A673 (cell line): ENCODE results near the gene PEX7. TPM values are rescaled to one million over a fixed set of nuclear protein-coding genes. Genes with fewer than 3 reads are reported as not detected.

Experiments
- BruUV-seq: library from RNA; stranded (reverse); fragments of 400-500 nt; replicated peaks from 2 replicates; lab custom pipeline; 2021; lab: Mats Ljungman, UMichigan
- CTCF ChIA-PET: fragments of 300-600 bp; sonication (Branson Sonifier 250); formaldehyde crosslinking; loops from one replicate; lab custom pipeline; 2022; ENCODE audit warnings: antibody characterized with exemption; lab: Charles Lee
- POLR2A ChIA-PET: fragments of 300-600 bp; sonication (Branson Sonifier 250); formaldehyde crosslinking; loops from one replicate; lab custom pipeline; 2022; ENCODE audit warnings: antibody characterized with exemption; ENCODE audit not compliant: low non-redundant PET; lab: Charles Lee
- DNase-seq: peaks from one replicate; pipeline ENCODE4 v3.0.0-alpha.2; 2015; ENCODE audit warnings: low spot score
- H3K27ac ChIP-seq: fragments of 200-600 bp; sonication (generic); 2 replicates; pipeline ENCODE4 v1.5.1; 2016; ENCODE audit warnings: mixed run types, low read depth, mild to moderate bottlenecking, mixed read lengths, antibody characterized with exemption, low read length; ENCODE audit not compliant: poor library complexity, severe bottlenecking
- H3K27me3 ChIP-seq: fragments of 200-600 bp; sonication (generic); replicated peaks from 2 replicates; pipeline ENCODE4 v1.6.1; 2017; ENCODE audit warnings: mixed run types, low read depth, mild to moderate bottlenecking, mixed read lengths, antibody characterized with exemption, low read length; ENCODE audit not compliant: insufficient read depth, poor library complexity
- H3K36me3 ChIP-seq: fragments of 200-600 bp; sonication (generic); 2 replicates; pipeline ENCODE4 v1.6.1; 2016; ENCODE audit warnings: mixed run types, mild to moderate bottlenecking, mixed read lengths, antibody characterized with exemption, low read length; ENCODE audit not compliant: insufficient read depth, poor library complexity, severe bottlenecking
- H3K4me1 ChIP-seq: fragments of 200-600 bp; sonication (generic); 2 replicates; pipeline ENCODE4 v1.6.1; 2017; ENCODE audit warnings: mixed run types, mild to moderate bottlenecking, mixed read lengths, antibody characterized with exemption, low read length; ENCODE audit not compliant: insufficient read depth, poor library complexity, severe bottlenecking
- H3K4me3 ChIP-seq: fragments of 200-600 bp; sonication (generic); 2 replicates; pipeline ENCODE4 v1.5.1; 2016; ENCODE audit warnings: low read depth, mixed run types, mild to moderate bottlenecking, mixed read lengths, low read length; ENCODE audit not compliant: poor library complexity, severe bottlenecking
- H3K9me3 ChIP-seq: fragments of 200-600 bp; sonication (generic); 2 replicates; pipeline ENCODE4 v1.6.1; 2016; ENCODE audit warnings: mixed run types, low read depth, mild to moderate bottlenecking, mixed read lengths, antibody characterized with exemption, low read length; ENCODE audit not compliant: poor library complexity, severe bottlenecking
- EZH2 ChIP-seq: fragments of 200-600 bp; sonication (generic); IDR thresholded peaks from 2 replicates; pipeline ENCODE4 v1.6.1; 2017; ENCODE audit warnings: borderline replicate concordance, low read depth, mild to moderate bottlenecking, mixed read lengths, antibody characterized with exemption, low read length; ENCODE audit not compliant: poor library complexity, severe bottlenecking
- intact Hi-C: fragments of 100-400 bp; cut with micrococcal nuclease; formaldehyde crosslinking; loops from one replicate; pipeline ENCODE4 v1.10.0; 2022; ENCODE audit not compliant: unreplicated experiment
- total RNA-seq: library from RNA; stranded (reverse); gene quantifications from 2 replicates; pipeline ENCODE4 v1.2.3, GENCODE V29; 2021
- TF ChIP-seq, protein P1 (sequence below): fragments of 300-800, 200-600 bp; sonication (generic); conservative IDR thresholded peaks from 2 replicates; pipeline ENCODE4 v1.5.1; 2017; ENCODE audit warnings: low read depth, mild to moderate bottlenecking, antibody characterized with exemption, low read length, moderate library complexity, mixed read lengths

Gene PEX7
- total RNA-seq, 1 experiment from 2014 or later: 6.2 TPM

DNA sequence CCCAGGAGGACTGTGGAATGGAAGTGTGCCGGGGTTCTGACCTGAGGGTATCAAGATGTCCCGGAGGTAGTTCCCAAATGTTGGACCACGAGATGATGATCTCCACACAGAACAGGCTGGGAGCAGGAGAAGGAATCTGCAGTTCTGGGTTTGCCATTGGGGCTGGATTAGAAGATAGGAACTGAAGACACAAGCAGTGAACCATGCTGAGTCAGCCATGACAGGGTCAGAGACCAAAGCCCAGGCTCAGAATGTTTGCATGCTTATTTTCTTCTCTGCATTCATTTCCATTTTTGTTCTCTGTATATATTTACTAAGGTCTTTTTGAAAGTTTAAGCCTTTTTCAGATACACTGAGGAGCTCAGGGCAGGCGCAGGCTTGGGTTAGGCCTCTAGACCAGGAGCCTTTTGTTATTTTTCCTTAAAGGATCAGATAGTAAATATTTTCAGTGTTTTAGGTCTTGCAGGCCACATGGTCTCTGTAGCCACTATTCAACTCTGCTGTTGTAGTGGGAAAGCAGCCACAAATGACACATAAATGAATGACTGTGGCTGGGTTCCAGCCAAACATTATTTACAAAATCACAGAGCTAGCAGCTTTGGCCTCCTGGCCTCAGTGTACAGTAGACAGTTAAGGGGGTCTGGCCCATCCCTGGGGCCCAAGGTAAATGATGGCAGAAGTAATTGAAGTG, 128.2 kb downstream of the PEX7 start:
- DNase-seq: no peak
- BruUV-seq: no TSS peak
- no peaks in the 10 kb centered on the region for H3K36me3 ChIP-seq
- H3K27me3 ChIP-seq: no peaks in the 10 kb centered on the region
- no peaks in the 10 kb centered on the region for H3K9me3 ChIP-seq
- CTCF ChIA-PET: no interaction called here
- no peak overlapping the region for H3K4me3 ChIP-seq
- POLR2A ChIA-PET: no interaction called here
- intact Hi-C loops: no loop called here
- TF ChIP-seq, protein P1, sequence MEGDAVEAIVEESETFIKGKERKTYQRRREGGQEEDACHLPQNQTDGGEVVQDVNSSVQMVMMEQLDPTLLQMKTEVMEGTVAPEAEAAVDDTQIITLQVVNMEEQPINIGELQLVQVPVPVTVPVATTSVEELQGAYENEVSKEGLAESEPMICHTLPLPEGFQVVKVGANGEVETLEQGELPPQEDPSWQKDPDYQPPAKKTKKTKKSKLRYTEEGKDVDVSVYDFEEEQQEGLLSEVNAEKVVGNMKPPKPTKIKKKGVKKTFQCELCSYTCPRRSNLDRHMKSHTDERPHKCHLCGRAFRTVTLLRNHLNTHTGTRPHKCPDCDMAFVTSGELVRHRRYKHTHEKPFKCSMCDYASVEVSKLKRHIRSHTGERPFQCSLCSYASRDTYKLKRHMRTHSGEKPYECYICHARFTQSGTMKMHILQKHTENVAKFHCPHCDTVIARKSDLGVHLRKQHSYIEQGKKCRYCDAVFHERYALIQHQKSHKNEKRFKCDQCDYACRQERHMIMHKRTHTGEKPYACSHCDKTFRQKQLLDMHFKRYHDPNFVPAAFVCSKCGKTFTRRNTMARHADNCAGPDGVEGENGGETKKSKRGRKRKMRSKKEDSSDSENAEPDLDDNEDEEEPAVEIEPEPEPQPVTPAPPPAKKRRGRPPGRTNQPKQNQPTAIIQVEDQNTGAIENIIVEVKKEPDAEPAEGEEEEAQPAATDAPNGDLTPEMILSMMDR: no peak
- no peak for TF ChIP-seq EZH2
- H3K4me1 ChIP-seq: peaks cover 9% of the 10 kb centered on the region
- no peak overlapping the region for H3K27ac ChIP-seq

- POLR2A ChIA-PET: no interaction called here
- peak; percentile 56 for DNase-seq
- H3K36me3 ChIP-seq: no peaks in the 10 kb centered on the region
- H3K4me1 ChIP-seq: peaks cover 18% of the 10 kb centered on the region
- H3K9me3 ChIP-seq: no peaks in the 10 kb centered on the region
- no peaks in the 10 kb centered on the region for H3K27me3 ChIP-seq
- no TSS peak for BruUV-seq
- no peak overlapping the region for H3K27ac ChIP-seq
- H3K4me3 ChIP-seq: no peak overlapping the region
- intact Hi-C loops: no loop called here
- no peak for TF ChIP-seq EZH2
- TF ChIP-seq, protein P1: no peak
- CTCF ChIA-PET: no interaction called here
Measured at GRCh38 chr6:136952714-136953260, 130.4 kb downstream of the PEX7 start.

- intact Hi-C loops: no loop called here
- TF ChIP-seq EZH2: no peak
- TF ChIP-seq, protein P1: no peak
- BruUV-seq: no TSS peak
- DNase-seq: no peak
- Histone ChIP-seq H3K4me3 (no peak overlapping the region), H3K27ac (no peak overlapping the region), H3K4me1 (peaks cover 18% of the 10 kb centered on the region), H3K27me3 (no peaks in the 10 kb centered on the region), H3K36me3 (no peaks in the 10 kb centered on the region), H3K9me3 (no peaks in the 10 kb centered on the region)
- ChIA-PET CTCF (no interaction called here), POLR2A (no interaction called here)
Measured at GRCh38 chr6:136955123-136955522, 132.7 kb downstream of the PEX7 start.
